NCI-H1105 (cell line): ENCODE measurements around the gene UBR4.
"Not testable (repeated sequence)": the region's sequence is repeated elsewhere in the genome, so short reads cannot be mapped to it uniquely, and the experiment has no call there.

Experiments
- DNase-seq: peaks from one replicate; lab custom pipeline; 2025; lab: John Stamatoyannopoulos, UW

The UBR4 gene

GRCh38 chr1:19209990-19210771, at the start of gene UBR4:
TSS of gene UBR4 (minus strand) at chr1:19210266. CDS start at chr1:19210248, 18 bp downstream.
- peak; percentile 97 for DNase-seq

- no peak for DNase-seq
These were observed 48.3 kb upstream of the UBR4 start for GRCh38 chr1:19258353-19258752.

- no peak for DNase-seq
These were observed 47.3 kb upstream of the UBR4 start for GRCh38 chr1:19257178-19257914.

GRCh38 chr1:19256301-19256700, 46.2 kb upstream of the UBR4 start:
- DNase-seq, result not testable (repeated sequence)

- DNase-seq, result no peak
These were observed 45.2 kb upstream of the UBR4 start for GRCh38 chr1:19255288-19255687.

GRCh38 chr1:19254416-19254815, 44.4 kb upstream of the UBR4 start:
- no peak for DNase-seq

- peak; percentile 78 for DNase-seq
These were observed 41.5 kb upstream of the UBR4 start, which contains the start of the genes EMC1 and MRTO4 for GRCh38 chr1:19251305-19252196. TSS of gene EMC1 (minus strand) at chr1:19251524. CDS start at chr1:19251509, 15 bp downstream. TSS of gene MRTO4 (plus strand) at chr1:19251805. CDS start at chr1:19251836, 31 bp downstream.

- DNase-seq, result no peak
These were observed 40.7 kb upstream of the UBR4 start for GRCh38 chr1:19250629-19251304.

- DNase-seq, result peak; percentile 11
These were observed 30.8 kb upstream of the UBR4 start for GRCh38 chr1:19240673-19241538.

GRCh38 chr1:19239876-19240275, 29.8 kb upstream of the UBR4 start:
- no peak for DNase-seq

- no peak for DNase-seq
These were observed 24.2 kb upstream of the UBR4 start for GRCh38 chr1:19234224-19234623.

GRCh38 chr1:19232524-19232846, 22.4 kb upstream of the UBR4 start:
- no peak for DNase-seq

- DNase-seq, result not testable (repeated sequence)
These were observed 21.9 kb upstream of the UBR4 start for GRCh38 chr1:19231736-19232523.

GRCh38 chr1:19229828-19230325, 19.8 kb upstream of the UBR4 start:
- DNase-seq, result no peak

- no peak for DNase-seq
These were observed 19.2 kb upstream of the UBR4 start for GRCh38 chr1:19229229-19229628.

GRCh38 chr1:19222979-19223824, 13.1 kb upstream of the UBR4 start:
- no peak for DNase-seq

GRCh38 chr1:19222573-19222972, 12.5 kb upstream of the UBR4 start:
- DNase-seq, result no peak

GRCh38 chr1:19220991-19221390, 10.9 kb upstream of the UBR4 start:
- DNase-seq, result no peak
